Measurements from ENCODE around the gene CACHD1. TPM values are rescaled to one million over a fixed set of nuclear protein-coding genes. Genes with fewer than 3 reads are reported as not detected.

The CACHD1 gene
- total and polyA plus RNA-seq, 8 donors: 11.3 to 38.0 (median 32.7) TPM

- no peaks in the 10 kb centered on the region for H3K4me1 ChIP-seq
- no peak overlapping the region for H3K4me3 ChIP-seq
- DNase-seq (no peak), ATAC-seq (no peak)
- H3K36me3 ChIP-seq: no peaks in the 10 kb centered on the region
- H3K27ac ChIP-seq: no peak overlapping the region
- intact Hi-C loops (cut with DNase I): no loop called here
- TF ChIP-seq CTCF (IDR thresholded peaks at IDR 0.05): no peak
- no peaks in the 10 kb centered on the region for H3K27me3 ChIP-seq
- no peaks in the 10 kb centered on the region for H3K9me3 ChIP-seq
Observed at GRCh38 chr1:64712049-64712448, 242.1 kb downstream of the CACHD1 start.

GRCh38 chr1:64715186-64715585 is 245.3 kb downstream of the CACHD1 start:
- Histone ChIP-seq H3K36me3 (no peaks in the 10 kb centered on the region), H3K27me3 (no peaks in the 10 kb centered on the region), H3K27ac (no peak overlapping the region), H3K4me3 (no peak overlapping the region), H3K9me3 (no peaks in the 10 kb centered on the region), H3K4me1 (no peaks in the 10 kb centered on the region)
- ATAC-seq: no peak
- intact Hi-C loops (cut with DNase I): no loop called here
- TF ChIP-seq CTCF (IDR thresholded peaks at IDR 0.05): no peak
- no peak for DNase-seq

DNA sequence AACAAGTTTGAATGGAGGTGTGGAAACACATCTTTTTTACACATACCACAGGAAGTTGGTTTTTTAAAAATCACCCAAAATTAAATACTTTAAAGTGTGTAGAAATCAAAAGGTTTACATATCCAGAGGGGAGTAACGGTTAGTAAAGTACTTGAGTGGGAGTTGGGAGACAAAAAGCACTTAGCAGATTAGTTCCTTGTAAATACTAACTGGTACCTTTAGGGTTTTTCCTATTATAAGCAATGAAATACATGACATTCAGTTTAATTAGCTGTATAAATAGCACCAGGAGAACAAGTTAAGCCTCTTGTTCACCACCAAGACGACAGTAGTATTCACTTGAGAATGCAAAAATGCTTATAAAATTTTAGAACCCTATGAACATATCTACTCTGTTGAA is 251.2 kb downstream of the CACHD1 start:
- H3K36me3 ChIP-seq: no peaks in the 10 kb centered on the region
- no peaks in the 10 kb centered on the region for H3K27me3 ChIP-seq
- H3K4me1 ChIP-seq: no peaks in the 10 kb centered on the region
- no peak for ATAC-seq
- H3K9me3 ChIP-seq: no peaks in the 10 kb centered on the region
- intact Hi-C loops (cut with DNase I): no loop called here
- TF ChIP-seq CTCF (IDR thresholded peaks at IDR 0.05): no peak
- no peak overlapping the region for H3K27ac ChIP-seq
- no peak for DNase-seq
- H3K4me3 ChIP-seq: no peak overlapping the region

GRCh38 chr1:64721576-64722145 is 251.7 kb downstream of the CACHD1 start:
- intact Hi-C loops (cut with DNase I): no loop called here
- DNase-seq (no peak), ATAC-seq (no peak)
- no peak overlapping the region for H3K27ac ChIP-seq
- no peaks in the 10 kb centered on the region for H3K36me3 ChIP-seq
- no peak overlapping the region for H3K4me3 ChIP-seq
- H3K9me3 ChIP-seq: no peaks in the 10 kb centered on the region
- no peaks in the 10 kb centered on the region for H3K4me1 ChIP-seq
- TF ChIP-seq CTCF (IDR thresholded peaks at IDR 0.05): no peak
- no peaks in the 10 kb centered on the region for H3K27me3 ChIP-seq

GRCh38 chr1:64727861-64728260 is 257.9 kb downstream of the CACHD1 start:
- H3K27me3 ChIP-seq: no peaks in the 10 kb centered on the region
- intact Hi-C loops (cut with DNase I): no loop called here

More at GRCh38 chr1:64727861-64728260, 257.9 kb downstream of the CACHD1 start:
- H3K27ac ChIP-seq: no peak overlapping the region
- H3K36me3 ChIP-seq: no peaks in the 10 kb centered on the region
- H3K9me3 ChIP-seq: no peaks in the 10 kb centered on the region
- H3K4me1 ChIP-seq: no peaks in the 10 kb centered on the region
- ATAC-seq (no peak), DNase-seq (no peak)
- no peak overlapping the region for H3K4me3 ChIP-seq
- TF ChIP-seq CTCF (IDR thresholded peaks at IDR 0.05): no peak
